GM18511 (cell line): Measurements from ENCODE around the gene GNAZ.

Source experiments
- ATAC-seq: cut with Tn5 transposase; IDR thresholded peaks from one replicate; pipeline ENCODE4 v1.9.1; 2021; ENCODE audit warnings: mild to moderate bottlenecking, moderate library complexity; ENCODE audit not compliant: unreplicated experiment

Gene GNAZ

DNA sequence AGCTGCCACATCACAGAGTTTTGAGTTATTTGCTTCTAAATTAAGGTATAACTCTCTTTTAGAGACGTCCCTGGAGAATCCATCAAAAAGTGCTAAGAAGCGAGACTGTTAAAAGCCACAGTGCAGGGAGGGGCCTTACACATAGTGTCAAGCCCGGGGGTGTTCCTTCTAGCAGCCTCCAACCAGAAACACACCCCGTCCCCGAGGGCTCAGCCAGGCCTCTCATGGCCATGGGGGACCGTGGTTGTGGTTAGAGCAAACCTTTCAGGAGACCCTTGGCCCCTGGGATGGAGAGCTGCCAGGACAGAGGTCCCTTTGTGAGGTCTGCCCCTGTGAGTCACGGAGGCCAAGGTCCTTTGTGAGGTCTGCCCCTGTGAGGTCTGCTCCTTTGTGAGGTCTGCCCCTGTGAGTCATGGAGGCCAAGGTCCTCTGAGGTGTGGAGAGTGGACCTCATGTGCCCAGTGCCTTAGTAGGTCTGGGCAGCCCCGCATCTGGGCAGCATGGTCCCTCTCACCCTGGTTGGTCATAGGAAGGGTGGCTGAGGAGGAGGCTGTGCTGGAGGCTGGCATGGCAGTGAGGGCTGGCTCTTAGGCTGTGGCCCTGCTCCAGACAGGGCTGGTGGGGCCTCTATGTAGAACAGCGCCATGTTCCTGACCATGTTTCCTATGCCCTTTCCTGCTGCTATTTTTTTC lies 5.4 kb downstream of the GNAZ start:
- no peak for ATAC-seq

DNA sequence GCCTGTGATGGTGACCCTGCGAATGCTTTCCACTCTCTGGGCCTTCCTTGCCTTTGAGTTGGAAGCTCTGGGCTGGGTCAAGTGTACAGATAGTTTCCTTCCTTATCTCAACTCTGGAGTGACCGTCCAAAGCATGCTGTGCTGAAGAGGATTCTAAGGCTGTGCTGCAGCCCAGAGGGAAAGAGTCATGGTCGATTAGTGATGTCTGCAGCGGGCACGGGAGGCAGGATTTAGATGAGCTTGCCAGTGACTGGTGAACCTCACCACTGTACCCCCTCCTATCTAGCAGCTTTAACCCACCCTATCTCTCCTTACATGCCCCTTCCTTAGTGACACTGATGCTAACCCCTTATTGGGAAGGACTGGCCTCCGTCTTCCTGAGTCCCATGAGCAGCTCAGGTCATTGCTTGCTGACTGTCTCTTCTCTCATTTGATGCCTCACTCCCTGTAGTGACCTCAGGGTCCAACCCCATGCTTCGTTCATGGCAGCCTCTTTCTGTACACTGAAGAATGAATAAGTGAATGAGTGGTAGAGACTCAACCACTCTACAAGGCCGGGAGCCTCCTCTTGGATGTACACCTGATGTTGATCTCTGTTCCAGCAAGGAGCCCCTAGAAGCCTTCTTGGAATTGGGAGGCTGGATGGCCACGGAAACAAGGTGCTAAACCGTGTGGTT lies 6.7 kb downstream of the GNAZ start:
- no peak for ATAC-seq

DNA sequence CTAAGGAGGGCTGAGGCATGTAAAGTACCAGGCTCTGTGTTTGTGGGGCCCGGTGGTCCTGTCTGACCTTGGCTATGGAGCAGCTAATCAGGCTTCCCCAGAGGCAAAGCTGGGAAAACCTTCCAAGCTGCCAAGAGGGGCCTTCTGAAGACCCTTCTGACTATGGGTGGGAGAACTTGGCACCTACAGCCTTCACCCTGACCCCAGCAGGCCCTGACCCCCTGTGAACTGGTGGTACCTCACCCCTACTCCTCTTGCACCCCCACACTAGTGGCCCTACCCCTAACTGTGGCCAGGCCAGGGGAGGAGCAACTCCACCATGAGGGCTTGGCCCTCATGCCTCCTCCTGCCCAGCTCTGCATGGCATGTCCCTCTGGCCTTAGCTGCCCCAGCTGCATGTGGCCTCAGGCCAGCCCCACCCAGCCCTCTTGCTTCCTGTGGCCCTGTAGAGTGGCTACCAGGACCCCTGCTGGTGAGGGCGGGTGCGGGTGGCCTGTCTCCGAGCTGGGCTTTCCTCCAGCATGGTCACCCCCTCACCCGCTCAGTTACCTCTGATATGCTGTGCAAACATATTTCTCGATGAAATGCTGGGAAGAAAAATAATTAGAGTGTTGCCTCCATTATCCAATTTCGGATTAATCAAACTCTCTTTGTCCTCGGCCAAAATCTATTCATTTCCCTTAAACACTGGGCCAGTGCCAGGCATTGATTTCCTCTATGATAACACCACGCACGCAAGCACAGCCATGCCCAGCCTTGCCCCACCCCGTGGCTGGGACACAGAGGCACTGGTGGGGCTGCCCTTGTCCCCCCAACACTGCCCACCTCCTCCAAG lies 7.5 kb downstream of the GNAZ start:
- ATAC-seq = no peak

- no peak for ATAC-seq
Observed at GRCh38 chr22:23078462-23078787, 8.1 kb downstream of the GNAZ start.

DNA sequence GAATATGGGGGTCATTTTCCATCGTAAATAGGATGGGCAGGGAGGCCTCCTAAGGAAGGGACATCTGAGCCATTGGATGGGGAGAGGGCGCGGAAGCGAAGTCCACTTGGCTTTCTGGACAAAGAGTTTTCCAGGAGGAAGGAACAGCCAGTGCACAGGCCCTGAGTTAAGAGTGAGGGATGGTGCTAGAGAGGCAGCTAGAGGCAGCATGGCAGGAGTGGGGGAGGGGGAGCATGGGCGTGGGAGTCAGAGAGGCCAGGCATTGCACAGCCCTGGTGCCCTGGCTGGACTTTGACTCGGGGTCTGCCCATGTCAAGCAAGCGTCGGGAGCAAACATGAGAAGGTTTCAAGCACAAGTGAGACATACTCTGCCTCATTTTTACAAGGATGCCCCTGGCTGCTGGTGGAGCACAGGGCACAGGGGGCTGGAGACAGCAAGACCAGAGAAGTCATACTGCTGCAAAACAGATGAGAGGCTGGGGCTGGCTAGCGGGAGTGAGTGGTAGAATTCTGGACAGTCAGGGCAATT lies 9.0 kb downstream of the GNAZ start:
- no peak for ATAC-seq

DNA sequence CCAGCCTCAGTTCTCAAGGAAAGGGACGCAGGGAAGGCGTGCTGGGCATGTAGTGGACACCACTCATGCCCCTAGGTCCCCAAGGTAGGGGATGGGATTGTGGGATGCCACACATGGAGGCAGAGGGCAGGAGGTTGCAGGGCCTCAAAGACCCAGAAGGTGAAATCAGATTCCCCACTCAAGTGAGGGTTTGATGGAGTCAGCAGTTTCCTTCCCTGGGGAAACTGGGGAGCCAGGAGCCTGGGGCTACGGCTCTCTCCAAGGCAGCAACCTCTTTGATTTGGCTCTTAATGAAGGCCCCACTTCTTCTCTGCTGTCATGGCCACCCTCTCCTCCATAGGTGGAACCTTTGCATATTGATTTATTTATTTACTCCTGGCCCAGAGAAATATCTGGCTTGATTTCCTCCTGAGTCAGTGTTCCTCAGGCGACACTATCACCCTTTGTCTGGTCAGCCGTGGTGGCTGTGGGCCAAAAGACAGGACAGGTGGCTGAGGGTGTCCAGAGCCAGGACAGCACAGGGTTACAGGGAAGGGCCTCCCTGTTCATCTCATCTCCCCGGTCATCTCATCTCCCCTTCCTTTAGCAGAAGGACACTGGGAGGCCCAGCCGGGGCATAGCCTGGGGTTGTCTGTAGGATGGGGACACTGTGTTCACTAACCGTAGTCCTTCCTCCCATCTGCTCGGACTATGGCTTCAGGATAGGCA lies 9.6 kb downstream of the GNAZ start:
- ATAC-seq = no peak

GRCh38 chr22:23080613-23081290 lies 10.4 kb downstream of the GNAZ start:
- no peak for ATAC-seq

- ATAC-seq = no peak
Observed at GRCh38 chr22:23082534-23083314, 12.4 kb downstream of the GNAZ start.

DNA sequence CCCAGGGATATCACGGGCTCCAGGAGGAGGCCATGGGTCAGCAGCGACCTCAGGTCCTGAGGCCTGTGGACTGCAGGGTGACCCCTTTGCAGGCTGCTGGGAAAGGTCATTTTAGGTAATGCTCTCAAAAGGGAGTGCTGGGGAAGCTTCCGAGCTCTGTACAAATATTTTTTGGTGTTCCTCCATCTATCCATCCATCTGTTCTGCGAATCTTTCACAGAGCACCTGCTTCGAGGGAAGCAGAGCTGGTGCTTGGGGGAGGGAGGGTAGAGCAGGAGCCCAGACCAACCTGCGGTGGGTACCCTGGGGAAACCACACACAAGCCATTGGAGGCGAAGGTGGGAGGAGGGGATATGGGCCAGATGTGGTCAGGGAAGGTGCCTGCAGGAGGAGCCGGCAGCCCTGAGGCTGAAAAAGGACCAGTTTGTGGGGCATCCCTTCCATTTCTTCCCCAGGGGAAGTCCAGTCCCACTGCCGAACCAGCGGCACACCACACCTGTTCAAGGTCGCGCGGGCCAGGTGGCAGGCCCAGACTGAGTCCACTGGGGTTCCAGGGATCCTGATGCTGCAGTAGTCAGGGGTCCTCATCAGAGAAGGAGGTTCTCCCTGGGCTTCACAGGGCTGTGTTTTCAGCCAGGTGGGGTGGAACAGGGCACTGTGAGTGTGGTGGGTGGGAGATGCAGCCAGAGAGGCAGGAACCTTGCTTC lies 13.1 kb downstream of the GNAZ start:
- no peak for ATAC-seq

GRCh38 chr22:23084453-23085350 lies 14.4 kb downstream of the GNAZ start:
- no peak for ATAC-seq

DNA sequence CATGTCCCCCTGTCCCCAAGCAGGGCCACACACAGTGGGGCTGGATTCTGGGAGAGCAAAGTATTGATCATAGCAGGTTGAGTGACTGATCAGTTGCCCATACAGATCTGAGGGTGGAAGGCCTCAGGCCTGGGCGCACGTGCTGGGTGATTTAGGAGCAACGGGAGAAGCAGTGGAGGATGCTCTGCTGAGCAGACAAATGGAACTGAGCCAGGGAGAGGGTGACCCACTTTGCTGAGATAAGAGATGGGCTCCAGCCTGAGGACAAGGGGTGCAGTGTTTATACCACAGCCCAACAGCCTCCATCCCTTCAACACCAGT lies 15.0 kb downstream of the GNAZ start:
- no peak for ATAC-seq

GRCh38 chr22:23085785-23086184 lies 15.5 kb downstream of the GNAZ start:
- ATAC-seq = no peak

DNA sequence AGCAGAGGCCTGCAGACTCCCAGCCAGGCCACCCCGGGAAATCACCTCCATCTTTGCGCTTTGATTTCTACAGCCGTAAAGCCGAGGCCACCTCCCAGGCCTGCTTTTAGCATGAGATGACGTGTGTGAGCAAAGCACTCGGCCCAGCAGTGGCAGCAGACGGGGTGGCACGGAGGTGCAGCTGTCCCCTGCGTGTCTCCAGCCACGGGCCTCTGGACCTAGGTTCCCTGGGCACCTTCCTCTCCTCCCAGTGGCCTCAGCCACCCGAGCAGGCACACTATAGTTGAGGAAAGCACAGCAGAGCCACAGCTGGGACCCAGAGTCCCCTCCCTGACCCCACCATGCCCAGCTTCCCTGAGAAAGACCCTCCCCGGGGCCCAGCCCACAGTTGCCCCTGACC lies 15.9 kb downstream of the GNAZ start:
- no peak for ATAC-seq

DNA sequence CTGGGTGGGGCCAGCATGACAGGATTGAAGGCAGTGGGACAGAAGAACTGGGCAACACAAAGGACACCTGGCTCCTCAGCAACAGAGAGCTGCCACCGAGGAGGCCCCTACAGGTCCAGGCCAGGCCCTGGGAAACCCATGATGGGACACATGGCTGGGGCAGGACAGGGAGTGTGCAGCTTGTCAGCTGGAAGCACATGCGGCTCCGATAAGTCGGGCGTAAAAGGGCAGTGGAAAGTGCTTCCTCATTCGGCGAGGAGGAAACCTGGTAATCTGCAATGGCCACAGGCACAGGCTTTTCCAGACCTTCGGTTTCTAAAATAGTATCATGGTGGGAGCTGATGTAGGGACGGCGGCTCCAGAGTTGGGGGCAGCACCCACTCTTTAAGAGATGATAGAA lies 16.5 kb downstream of the GNAZ start:
- ATAC-seq = no peak

DNA sequence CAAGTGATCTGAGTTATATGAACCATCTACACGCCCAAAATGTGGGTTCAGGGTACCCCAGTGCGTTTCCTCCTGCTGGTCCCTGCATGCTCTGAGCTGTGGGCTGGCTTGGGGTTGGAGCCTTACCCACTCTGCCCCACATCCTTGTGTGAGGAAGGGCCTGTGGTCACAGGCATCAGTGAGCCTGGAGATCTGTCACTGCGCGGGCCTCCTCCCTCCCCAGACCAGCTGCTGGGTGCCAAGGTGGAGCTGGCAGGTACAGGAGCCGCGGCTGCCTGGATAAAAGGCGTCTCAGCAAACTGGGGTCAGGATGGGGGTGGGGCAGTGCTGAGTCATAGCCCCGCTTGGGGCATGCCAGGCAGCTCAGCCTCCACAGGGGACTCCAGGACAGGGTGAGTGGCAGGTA lies 17.9 kb downstream of the GNAZ start:
- ATAC-seq = no peak

DNA sequence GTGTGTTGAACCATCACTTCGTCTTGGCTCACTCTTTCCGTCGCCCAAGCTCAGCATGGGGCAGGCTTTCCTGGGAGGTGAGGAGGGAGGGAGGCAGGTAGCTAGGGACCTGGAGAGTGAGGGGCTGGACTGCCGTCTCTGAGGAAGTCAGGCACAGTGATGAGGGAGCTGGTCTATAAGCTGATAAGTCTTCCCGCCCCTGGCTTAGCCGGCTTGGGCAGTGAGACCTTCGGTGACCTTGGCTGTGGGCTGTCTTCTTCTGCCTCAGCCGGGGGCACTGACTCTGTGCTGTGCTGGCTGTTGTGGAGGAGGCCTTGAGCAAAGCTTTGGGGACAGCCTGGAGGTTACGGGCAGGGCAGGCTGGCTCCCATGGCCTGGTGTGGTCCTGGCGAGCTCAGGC lies 18.7 kb downstream of the GNAZ start:
- ATAC-seq = no peak

GRCh38 chr22:23089633-23090456 lies 19.5 kb downstream of the GNAZ start:
- ATAC-seq = no peak

- ATAC-seq = no peak
Observed at GRCh38 chr22:23090457-23090835, 20.1 kb downstream of the GNAZ start.
